GM18517 (cell line): ENCODE data around the gene CD99.
"Not testable (repeated sequence)": the region's sequence is repeated elsewhere in the genome, so short reads cannot be mapped to it uniquely, and the experiment has no call there.

Source experiments
- ATAC-seq: cut with Tn5 transposase; IDR thresholded peaks from one replicate; pipeline ENCODE4 v1.9.1; 2021; ENCODE audit warnings: mild to moderate bottlenecking, moderate library complexity; ENCODE audit not compliant: unreplicated experiment

Gene CD99

GRCh38 chrX:2767631-2768455 lies 76.7 kb downstream of the CD99 start:
- ATAC-seq: no peak

GRCh38 chrX:2769615-2770014 lies 78.5 kb downstream of the CD99 start:
- no peak for ATAC-seq

- ATAC-seq: not testable (repeated sequence)
These were observed 82.3 kb downstream of the CD99 start for GRCh38 chrX:2773166-2774055.

- ATAC-seq: no peak
These were observed 83.0 kb downstream of the CD99 start for GRCh38 chrX:2774057-2774456.

- ATAC-seq: no peak
These were observed 83.7 kb downstream of the CD99 start for GRCh38 chrX:2774776-2775175.

GRCh38 chrX:2780472-2781225 lies 89.6 kb downstream of the CD99 start:
- not testable (repeated sequence) for ATAC-seq

GRCh38 chrX:2781226-2781571 lies 90.1 kb downstream of the CD99 start:
- no peak for ATAC-seq

- ATAC-seq: peak; percentile 71
These were observed 90.6 kb downstream of the CD99 start for GRCh38 chrX:2781698-2782097.

- no peak for ATAC-seq
These were observed 91.1 kb downstream of the CD99 start for GRCh38 chrX:2782171-2782570.

- ATAC-seq: no peak
These were observed 91.7 kb downstream of the CD99 start for GRCh38 chrX:2782778-2783177.

- no peak for ATAC-seq
These were observed 92.9 kb downstream of the CD99 start for GRCh38 chrX:2784026-2784425.

GRCh38 chrX:2785538-2785937 lies 94.4 kb downstream of the CD99 start:
- ATAC-seq: no peak

- ATAC-seq: no peak
These were observed 97.9 kb downstream of the CD99 start for GRCh38 chrX:2788980-2789379.

- ATAC-seq: no peak
These were observed 98.5 kb downstream of the CD99 start for GRCh38 chrX:2789569-2789968.
